Lower leg skin (tissue), 4 donors: ENCODE measurements around the gene FEN1. TPM values are rescaled to one million over a fixed set of nuclear protein-coding genes. Genes with fewer than 3 reads are reported as not detected.

Experiments
- DNase-seq, 2 donors: peaks; one replicate each; pipeline ENCODE4 v3.0.0-alpha.2; 2019; ENCODE audit warnings: low spot score in 2 of 2
- H3K4me3 ChIP-seq: fragments of 200-600 bp; sonication (generic); 2 replicates; pipeline ENCODE4 v1.5.1; 2017; ENCODE audit warnings: mild to moderate bottlenecking, low read depth; ENCODE audit not compliant: poor library complexity, severe bottlenecking
- POLR2A ChIP-seq, 2 donors: fragments of 450-650 bp; IDR thresholded peaks; one replicate each; pipeline ENCODE4 v1.6.1; 2016 to 2017; ENCODE audit warnings: antibody characterized with exemption in 2 of 2, mild to moderate bottlenecking in 1 of 2, moderate library complexity in 1 of 2
- WGBS, 2 donors: methylation state at CpG; one replicate each; pipeline ENCODE4 v1.1.5; 2018; 5-methylcytosine and 5-hydroxymethylcytosine counted together
- intact Hi-C: fragments of 100-400 bp; cut with DNase I; formaldehyde crosslinking; loops from one replicate; pipeline ENCODE4 v1.15.0; 2023; ENCODE audit warnings: low total_unique reads
- total RNA-seq, 4 donors: library from RNA; depleted of rRNA; stranded (reverse); fragments of >200 nt; gene quantifications; one replicate each; pipeline ENCODE4 v1.1.0, GENCODE V29; 2016
- TF ChIP-seq, protein P1 (sequence below), 3 donors: fragments of 450-650 bp; IDR thresholded peaks; one replicate each; pipeline ENCODE4 v1.5.1; 2016; ENCODE audit warnings: antibody characterized with exemption in 3 of 3, mild to moderate bottlenecking in 3 of 3, moderate library complexity in 2 of 3

The FEN1 gene
- total RNA-seq, 4 donors from 2014 or later = 7.9 to 9.1 (median 8.8) TPM

- intact Hi-C loops = no loop called here
- no peak for DNase-seq
- H3K4me3 ChIP-seq = no peak overlapping the region
- WGBS, 2 donors = 61 to 70% methylated on average over 8 to 10 of the region's 10 CpGs
- no peak for TF ChIP-seq POLR2A (IDR thresholded peaks at IDR 0.05)
- TF ChIP-seq, protein P1, sequence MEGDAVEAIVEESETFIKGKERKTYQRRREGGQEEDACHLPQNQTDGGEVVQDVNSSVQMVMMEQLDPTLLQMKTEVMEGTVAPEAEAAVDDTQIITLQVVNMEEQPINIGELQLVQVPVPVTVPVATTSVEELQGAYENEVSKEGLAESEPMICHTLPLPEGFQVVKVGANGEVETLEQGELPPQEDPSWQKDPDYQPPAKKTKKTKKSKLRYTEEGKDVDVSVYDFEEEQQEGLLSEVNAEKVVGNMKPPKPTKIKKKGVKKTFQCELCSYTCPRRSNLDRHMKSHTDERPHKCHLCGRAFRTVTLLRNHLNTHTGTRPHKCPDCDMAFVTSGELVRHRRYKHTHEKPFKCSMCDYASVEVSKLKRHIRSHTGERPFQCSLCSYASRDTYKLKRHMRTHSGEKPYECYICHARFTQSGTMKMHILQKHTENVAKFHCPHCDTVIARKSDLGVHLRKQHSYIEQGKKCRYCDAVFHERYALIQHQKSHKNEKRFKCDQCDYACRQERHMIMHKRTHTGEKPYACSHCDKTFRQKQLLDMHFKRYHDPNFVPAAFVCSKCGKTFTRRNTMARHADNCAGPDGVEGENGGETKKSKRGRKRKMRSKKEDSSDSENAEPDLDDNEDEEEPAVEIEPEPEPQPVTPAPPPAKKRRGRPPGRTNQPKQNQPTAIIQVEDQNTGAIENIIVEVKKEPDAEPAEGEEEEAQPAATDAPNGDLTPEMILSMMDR (IDR thresholded peaks at IDR 0.05) = no peak
Measured at GRCh38 chr11:61762223-61762615, 30.5 kb upstream of the FEN1 start.

DNA sequence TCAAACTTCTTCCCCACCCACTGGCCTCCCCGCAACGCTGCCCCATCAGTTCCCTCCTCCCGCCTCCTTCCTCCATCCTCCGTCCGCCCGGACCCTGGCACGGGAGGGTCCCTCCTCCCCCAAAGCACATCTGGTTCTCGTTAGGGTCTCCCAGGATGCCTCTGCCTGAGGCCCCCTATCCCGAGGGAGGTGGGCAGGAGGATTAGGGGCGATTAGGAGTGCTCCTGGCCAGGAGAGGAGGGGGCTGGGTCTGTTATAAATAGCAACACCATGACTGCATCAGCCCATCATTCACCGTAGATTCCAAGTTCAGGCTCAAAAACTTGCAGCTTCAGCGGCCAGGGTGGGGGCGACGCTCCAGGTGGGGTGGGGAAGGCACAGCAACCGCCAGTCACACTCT, 29.9 kb upstream of the FEN1 start:
- DNase-seq = no peak
- no peak overlapping the region for H3K4me3 ChIP-seq
- TF ChIP-seq, protein P1 (IDR thresholded peaks at IDR 0.05) = no peak
- WGBS, 2 donors = 24 to 25% methylated on average over 15 of the region's 15 CpGs
- intact Hi-C loops = no loop called here

DNA sequence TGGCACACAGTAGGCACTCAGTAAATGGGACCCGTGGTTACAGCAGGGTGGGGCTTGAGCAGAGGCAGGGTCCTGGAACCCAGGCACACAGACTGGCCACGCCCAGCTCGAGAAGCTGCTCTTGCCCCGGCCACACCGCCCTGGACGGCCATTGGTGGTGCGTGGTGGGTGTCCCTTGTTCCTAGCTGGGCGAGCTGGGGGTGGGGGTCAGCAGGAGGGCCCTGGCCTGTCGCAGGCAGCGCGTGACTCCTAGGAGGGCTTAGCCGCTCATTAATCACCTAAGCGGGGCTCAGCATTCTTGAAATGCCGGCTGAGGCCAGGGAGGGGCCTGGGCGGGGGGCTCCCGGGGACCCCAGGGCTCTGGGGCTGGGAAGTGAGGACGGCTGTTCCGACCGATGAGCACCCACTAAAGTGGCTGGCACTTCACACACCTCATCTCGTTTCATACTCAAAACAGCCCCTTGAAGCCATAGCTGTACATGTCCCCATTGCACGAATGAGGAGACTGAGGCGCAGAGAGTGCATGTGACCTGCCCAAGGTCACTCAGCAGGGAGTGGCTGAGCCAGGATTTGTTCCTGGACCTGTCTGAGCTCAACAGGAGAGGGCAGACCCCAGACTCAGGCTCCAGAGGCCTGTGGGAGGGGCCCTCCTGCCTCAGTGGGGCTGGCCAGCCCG, 28.6 kb upstream of the FEN1 start:
- no peak overlapping the region for H3K4me3 ChIP-seq
- 46 to 62% methylated on average over 20 of the region's 23 CpGs for WGBS, 2 donors
- intact Hi-C loops = no loop called here
- no peak for TF ChIP-seq POLR2A (IDR thresholded peaks at IDR 0.05)
- TF ChIP-seq, protein P1 (IDR thresholded peaks at IDR 0.05) = no peak
- no peak for DNase-seq

DNA sequence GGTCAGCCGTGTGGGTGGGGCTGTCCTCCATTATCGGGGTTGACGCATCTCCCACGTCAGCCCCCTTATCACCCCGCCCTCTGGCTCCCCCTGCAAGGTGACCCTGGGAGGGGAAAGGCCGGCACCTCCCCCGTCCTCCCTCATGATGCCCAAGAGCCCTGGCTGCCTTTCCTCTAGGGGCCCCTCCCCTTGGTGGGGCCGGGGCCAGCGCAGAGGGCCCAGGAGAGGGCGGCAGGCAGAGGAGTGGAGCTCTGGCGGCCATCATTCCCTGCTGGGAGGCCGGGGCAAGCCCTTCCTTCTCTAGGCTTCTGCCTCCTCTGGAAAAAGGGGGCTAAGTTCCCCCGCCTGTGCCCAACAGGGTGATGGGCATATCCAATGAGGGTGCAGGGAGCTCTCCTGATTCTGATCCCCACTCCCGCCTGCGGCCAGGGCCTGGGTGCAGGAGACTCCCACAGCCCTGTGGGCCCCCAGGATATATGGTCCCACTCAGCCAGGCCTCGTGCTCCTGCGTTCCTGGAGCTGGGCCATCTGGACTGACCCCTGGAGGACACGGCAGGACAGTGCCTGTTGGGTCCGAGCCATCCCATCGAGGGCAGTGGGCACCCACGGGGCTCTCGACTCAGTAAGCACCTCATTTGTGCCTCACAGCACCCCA, 28.0 kb upstream of the FEN1 start:
- intact Hi-C loops = no loop called here
- TF ChIP-seq, protein P1 (IDR thresholded peaks at IDR 0.05) = no peak
- TF ChIP-seq POLR2A (IDR thresholded peaks at IDR 0.05) = no peak
- DNase-seq = no peak
- WGBS, 2 donors = 40 to 68% methylated on average over 14 to 18 of the region's 22 CpGs
- no peak overlapping the region for H3K4me3 ChIP-seq

DNA sequence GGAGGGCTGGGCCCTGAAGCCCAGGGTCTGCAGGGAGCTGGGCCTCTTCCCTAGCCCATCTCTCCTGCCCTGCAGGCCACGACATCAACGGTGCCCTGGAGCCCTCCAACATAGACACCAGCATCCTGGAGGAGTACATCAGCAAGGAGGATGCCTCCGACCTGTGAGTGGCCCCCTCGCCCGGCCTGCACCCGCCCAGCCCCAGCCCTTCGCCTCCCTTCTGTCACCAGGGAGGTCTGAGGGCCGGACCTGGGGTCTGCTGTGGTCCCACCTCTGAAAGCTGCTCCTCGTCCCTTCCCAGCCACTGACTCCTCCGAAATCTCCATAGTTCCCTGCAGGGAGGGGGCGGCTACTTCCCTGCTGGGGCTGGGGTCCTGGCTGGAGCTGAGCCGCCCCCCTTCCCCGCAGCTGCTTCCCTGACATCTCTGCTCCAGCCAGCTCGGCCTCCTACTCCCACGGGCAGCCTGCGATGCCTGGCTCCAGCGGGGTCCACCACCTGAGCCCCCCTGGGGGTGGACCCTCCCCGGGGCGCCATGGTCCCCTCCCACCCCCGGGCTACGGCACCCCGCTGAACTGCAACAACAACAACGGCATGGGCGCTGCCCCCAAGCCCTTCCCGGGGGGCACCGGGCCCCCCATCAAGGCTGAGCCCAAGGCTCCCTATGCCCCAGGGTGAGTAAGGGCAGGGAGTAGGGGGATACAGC, 27.0 kb upstream of the FEN1 start:
- DNase-seq = no peak
- intact Hi-C loops = no loop called here
- TF ChIP-seq, protein P1 (IDR thresholded peaks at IDR 0.05) = no peak
- no peak for TF ChIP-seq POLR2A (IDR thresholded peaks at IDR 0.05)
- 83 to 88% methylated on average over 15 to 19 of the region's 26 CpGs for WGBS, 2 donors
- H3K4me3 ChIP-seq = no peak overlapping the region
